ENCODE data around the gene WWC2. TPM values are rescaled to one million over a fixed set of nuclear protein-coding genes. Genes with fewer than 3 reads are reported as not detected.

Gene WWC2
- total RNA-seq, 1 donor from 2014 or later: 46.2 TPM

- no peak overlapping the region for H3K4me3 ChIP-seq (ENCODE audit: low read depth, low read length)
- DNase-seq (ENCODE audit: low read depth): no peak
- TF ChIP-seq CTCF (conservative IDR thresholded peaks at IDR 0.05; ENCODE audit: low read depth, low read length): no peak
Observed at GRCh38 chr4:183297675-183298074, 198.6 kb downstream of the WWC2 start.

- H3K4me3 ChIP-seq (ENCODE audit: low read depth, low read length): no peak overlapping the region
Observed at GRCh38 chr4:183299464-183299863, 200.4 kb downstream of the WWC2 start.

GRCh38 chr4:183300070-183300469 lies 201.0 kb downstream of the WWC2 start:
- no peak overlapping the region for H3K4me3 ChIP-seq (ENCODE audit: low read depth, low read length)
- no peak for DNase-seq (ENCODE audit: low read depth)
- TF ChIP-seq CTCF (conservative IDR thresholded peaks at IDR 0.05; ENCODE audit: low read depth, low read length): no peak

More at GRCh38 chr4:183299464-183299863, 200.4 kb downstream of the WWC2 start:
- DNase-seq (ENCODE audit: low read depth): no peak
- no peak for TF ChIP-seq CTCF (conservative IDR thresholded peaks at IDR 0.05; ENCODE audit: low read depth, low read length)

- no peak for TF ChIP-seq CTCF (conservative IDR thresholded peaks at IDR 0.05; ENCODE audit: low read depth, low read length)
- no peak for DNase-seq (ENCODE audit: low read depth)
- H3K4me3 ChIP-seq (ENCODE audit: low read depth, low read length): no peak overlapping the region
Observed at GRCh38 chr4:183300655-183301054, 201.6 kb downstream of the WWC2 start.

GRCh38 chr4:183303301-183303700 lies 204.2 kb downstream of the WWC2 start:
- no peak overlapping the region for H3K4me3 ChIP-seq (ENCODE audit: low read depth, low read length)
- no peak for DNase-seq (ENCODE audit: low read depth)
- TF ChIP-seq CTCF (conservative IDR thresholded peaks at IDR 0.05; ENCODE audit: low read depth, low read length): no peak

- no peak overlapping the region for H3K4me3 ChIP-seq (ENCODE audit: low read depth, low read length)
- no peak for DNase-seq (ENCODE audit: low read depth)
- TF ChIP-seq CTCF (conservative IDR thresholded peaks at IDR 0.05; ENCODE audit: low read depth, low read length): no peak
Observed at GRCh38 chr4:183304067-183304466, 205.0 kb downstream of the WWC2 start.

- H3K4me3 ChIP-seq (ENCODE audit: low read depth, low read length): no peak overlapping the region
- no peak for DNase-seq (ENCODE audit: low read depth)
- no peak for TF ChIP-seq CTCF (conservative IDR thresholded peaks at IDR 0.05; ENCODE audit: low read depth, low read length)
Observed at GRCh38 chr4:183304538-183304937, 205.5 kb downstream of the WWC2 start.

All from epithelial cell of proximal tubule (primary cell).